HG03280 (cell line): Measurements from ENCODE around the gene PTTG2.

Source experiments
- ATAC-seq: cut with Tn5 transposase; IDR thresholded peaks from one replicate; pipeline ENCODE4 v1.9.1; 2021; ENCODE audit warnings: mild to moderate bottlenecking, moderate library complexity; ENCODE audit not compliant: unreplicated experiment

Gene PTTG2

DNA sequence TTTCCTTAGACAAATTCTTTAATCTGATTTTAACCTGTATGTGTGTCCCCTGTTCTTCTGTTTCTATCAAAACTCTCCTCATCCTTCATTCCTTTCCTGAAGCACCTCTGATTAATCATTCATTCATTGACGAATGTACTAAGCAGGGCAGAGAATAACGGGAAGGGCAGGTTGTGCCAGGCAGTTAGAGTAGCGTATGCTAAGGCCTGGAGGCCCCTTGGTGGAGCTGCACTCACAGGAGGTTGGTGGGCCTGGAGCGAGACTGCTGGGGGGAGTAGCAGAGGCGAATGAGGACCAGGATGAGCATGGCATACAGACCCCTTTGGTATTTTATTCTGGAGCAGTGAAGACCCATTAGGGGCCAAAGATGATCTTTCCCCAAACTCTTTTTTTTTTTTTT, 22.5 kb downstream of the PTTG2 start:
- no peak for ATAC-seq

DNA sequence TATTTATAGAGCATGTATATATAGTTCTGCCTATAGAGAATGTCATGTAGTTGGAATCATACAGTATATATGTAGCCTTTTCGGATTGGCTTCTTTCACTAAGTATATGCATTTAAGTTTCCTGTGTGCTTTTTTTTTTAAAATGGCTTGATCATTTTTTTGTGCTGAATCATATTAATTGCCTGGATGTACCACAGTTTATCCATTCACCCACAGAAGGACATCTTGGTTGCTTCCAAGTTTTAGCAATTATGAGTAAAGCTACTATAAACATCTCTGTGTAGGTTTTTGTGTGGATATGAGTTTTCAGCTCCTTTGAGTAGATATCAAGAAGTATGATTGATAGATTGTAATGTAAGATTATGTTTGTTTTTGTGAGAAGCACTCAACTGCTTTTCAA, 23.8 kb downstream of the PTTG2 start:
- ATAC-seq, result no peak

DNA sequence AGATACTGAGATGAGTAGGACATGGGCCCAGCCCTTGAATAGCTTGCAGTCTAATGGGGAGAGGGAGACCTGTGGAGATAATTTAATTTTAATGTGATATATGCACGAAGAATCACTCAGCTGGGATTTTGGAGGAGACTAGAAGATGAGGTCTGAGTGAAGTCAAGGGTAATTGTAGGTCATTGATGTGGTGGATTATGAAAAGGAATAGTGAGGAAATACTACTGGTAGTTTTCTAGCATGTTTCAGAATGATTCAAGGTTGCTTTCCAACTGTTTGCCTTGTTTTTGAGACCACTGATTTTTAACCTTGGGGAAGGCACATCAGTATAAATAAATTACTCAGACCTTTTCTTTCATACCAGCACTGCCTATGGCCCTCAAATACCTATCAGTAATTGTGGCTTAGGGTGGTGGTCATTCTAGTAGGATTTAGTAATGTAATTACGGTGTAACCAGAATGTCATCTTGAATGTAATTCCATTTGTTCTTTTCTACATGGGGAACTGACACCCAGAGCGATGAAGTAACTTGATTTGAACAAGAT, 25.6 kb downstream of the PTTG2 start:
- ATAC-seq, result no peak

DNA sequence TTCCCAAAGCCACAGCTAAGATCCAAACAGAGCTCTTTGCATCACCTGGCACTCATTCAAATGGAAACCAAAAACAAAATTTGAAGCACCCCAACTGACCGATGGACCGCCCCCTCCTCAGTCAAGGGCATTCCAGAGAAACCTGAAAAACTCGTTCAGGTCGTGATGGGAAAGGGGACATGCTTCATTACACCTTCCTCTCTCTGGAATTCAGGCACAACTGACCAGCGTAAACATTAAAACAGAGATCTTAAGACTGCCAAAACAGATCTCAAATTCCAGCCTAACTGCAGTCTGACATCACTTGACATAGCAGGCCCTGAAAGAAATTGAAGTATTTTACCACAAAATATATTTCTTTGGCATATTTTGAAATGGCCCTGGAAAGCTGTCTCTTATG, 28.5 kb downstream of the PTTG2 start:
- no peak for ATAC-seq

DNA sequence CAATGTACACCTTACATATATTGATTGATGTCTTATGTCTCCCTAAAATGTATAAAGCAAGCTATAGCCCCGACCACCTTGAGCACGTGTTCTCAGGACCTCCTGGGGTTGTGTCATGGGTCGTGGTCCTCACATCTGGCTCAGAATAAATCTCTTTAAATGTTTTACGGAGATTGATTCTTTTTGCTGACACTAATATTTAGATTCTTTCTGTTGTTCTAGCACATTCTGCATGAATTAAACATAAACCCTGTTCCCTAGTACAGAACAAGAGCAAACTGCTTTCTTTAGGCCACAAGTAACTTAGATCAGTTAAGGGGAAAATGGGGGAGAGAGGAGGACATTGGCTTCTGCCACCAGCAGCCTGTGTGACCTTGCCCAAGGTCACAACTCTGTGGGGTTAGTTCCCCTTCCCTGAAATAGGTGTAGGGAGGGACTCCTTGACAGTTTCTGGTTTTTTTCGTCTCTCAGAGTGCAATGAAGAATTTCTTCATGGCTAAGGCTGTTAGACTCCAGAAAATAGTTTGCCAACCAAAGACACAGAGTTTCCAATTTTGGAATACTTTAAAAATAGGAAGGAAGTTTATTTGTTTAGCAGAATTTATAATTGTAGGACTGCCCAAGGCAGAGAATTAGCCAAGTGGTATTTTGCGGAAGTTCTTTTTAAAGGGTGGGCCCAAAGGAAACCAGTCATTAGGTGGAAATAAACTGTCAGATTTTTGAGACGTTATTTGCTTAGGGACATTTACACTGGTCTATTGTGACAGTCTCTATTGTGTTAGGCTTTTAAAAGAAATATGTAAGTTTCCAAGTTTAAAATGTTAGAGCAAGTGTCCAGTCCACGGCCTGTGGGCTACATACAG, 29.4 kb downstream of the PTTG2 start:
- ATAC-seq, result no peak

DNA sequence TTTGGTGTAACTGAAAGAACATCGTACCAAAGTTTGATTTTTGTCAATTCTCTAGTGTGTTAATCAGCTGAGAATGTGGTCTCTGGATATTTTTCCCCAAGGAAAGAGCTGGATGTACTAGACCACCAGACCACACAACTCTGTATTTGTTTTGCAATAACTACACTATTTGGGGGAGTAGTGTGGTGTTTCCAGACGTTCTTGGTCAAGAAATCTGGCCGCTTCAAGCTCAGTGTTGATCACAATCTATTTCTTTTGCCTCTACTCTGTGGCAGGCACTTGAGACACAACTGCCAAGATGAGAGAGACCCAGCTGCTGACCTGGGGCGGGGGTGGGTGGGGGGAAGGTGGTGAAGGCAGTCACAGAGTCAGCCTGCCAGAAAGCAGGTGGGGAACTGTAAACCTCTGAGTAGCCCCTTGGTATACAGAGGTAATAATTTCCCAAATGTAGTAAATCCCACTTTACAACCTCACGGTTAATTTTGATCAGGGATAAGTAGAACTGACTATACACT, 30.6 kb downstream of the PTTG2 start:
- ATAC-seq, result no peak

DNA sequence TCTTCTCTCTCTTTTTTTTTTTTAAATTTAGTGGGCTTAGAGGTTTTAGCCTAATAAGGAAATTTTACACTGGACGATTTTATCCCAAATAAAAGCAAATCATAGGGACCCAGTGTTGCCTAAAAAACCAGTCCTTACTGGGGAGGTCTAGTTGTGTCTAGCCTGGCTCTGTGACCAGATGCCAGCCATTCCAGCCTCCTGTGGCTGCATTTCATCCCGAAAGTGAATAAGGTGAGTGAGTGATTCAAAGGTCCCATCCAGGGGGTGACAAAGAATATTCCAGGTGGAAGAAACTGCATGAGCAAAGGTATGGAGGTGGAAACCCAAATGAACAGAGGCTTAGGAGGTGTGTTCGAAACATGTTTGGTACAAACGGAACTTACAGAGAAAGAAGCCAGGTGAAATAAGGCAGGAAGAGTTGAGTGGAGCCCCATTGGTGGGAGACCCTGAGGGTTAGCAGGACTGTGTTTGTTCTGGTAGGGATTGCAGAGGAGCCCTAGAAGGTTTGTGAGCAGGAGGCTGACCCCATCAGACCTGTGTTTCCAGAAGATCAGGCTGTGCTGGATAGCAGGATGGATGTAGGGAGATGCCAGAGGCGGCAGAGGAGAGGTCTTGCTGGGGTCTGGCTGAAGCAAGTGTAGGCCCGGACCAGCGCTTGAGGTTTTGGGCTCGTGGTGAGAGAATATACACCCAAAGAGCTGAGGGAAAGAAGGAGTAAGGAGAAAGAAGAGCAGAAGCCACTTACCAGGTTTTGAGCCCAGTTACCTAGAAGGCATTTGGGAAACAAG, 31.6 kb downstream of the PTTG2 start:
- ATAC-seq, result no peak

DNA sequence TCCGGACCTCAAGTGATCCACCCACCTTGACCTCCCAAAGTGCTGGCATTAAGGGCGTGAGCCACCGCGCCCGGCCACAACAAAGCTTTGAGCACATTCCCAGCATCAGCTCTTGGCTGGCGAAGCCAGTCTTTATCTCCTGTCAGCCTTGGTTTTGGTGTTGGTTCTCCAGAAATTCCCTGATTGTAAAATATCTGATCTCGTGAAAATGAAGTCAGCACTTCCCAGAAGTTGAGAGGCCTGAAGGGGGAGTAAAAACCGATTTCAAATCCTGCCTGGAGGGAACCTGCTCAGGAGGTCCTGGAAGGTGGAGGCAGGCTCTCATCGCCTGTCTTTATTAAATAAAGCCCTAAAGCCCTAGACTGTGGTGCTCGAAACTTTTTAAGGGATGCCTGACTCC, 33.6 kb downstream of the PTTG2 start:
- no peak for ATAC-seq

DNA sequence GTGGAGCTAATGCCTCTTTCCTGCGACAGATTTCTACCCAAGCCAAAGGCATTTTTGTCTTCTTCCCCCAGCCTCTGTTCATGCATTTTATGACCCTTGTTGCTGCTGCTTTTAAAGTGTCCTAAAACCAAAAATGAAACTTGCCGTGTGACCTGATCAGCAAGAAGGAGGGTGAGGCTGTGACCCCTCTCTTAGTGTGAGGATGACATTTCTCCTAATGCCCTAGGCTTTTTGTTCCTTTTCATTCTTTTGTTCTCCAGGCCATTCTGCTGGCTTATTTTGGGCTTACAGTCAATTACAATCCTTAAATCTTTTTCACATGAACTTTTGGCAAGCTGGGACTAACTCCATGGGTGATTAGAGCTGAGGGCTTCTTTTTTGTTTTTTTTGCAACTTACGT, 34.4 kb downstream of the PTTG2 start:
- ATAC-seq, result no peak

DNA sequence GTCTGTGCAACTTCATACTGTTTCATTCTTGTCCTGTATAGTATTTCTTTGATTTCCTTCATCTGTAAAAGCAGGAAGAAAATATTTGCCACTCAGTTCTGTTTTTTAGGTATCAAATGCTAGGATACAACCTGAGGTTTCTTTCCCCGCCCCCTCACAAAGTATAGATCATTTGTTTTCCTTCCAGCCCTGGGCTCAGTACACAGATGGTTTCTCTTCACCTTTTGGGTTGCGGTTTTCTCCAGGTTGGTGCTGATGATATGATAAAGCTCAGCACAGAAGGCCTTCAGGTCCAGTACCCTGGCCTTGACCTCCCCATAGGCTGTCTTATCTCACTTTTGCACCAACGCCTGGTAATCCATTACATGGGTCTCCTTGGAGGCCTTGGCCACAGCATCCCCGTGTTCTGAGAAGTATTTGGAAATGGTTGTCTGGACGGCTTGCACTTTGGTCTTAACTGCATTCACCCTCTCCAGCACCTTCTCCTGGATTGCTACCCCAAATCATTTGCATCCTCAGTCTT, 35.2 kb downstream of the PTTG2 start:
- ATAC-seq, result no peak

DNA sequence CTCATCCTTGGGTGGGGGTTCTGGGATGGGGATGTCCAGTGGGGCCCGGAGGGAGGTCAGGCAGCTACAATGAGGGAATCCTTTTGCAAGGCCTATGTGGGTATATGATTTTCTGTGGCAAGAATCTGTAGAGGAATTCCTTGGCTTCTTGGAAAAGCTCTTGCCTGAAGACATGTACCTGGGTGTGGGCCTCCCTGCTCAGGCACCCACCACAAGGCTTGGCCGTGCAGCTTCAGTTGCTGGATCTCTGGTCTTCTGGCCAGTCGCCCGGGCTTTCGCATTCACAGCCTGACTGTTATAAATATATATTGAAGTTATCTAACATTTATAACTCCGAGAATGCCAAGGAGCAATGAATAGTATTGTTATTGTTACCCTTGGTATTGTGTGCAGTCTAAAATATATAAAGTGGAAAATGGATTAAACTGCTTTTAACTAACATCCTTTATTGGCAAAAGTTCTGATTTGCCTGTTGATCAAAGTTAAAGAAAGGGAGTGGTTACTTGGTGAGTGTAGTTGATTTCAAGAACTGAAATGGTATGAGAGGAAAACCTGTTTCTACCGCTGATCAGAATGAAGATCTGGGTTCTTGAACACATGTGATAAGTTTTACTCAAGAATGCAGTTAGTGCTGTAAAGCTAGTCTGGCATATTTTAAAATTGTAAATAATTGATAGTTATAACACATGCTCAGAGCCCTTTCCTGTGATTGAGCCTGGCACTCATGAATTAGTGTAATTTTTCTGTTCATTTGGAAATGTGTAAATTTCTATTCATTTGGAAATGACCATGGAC, 36.0 kb downstream of the PTTG2 start:
- ATAC-seq, result no peak

DNA sequence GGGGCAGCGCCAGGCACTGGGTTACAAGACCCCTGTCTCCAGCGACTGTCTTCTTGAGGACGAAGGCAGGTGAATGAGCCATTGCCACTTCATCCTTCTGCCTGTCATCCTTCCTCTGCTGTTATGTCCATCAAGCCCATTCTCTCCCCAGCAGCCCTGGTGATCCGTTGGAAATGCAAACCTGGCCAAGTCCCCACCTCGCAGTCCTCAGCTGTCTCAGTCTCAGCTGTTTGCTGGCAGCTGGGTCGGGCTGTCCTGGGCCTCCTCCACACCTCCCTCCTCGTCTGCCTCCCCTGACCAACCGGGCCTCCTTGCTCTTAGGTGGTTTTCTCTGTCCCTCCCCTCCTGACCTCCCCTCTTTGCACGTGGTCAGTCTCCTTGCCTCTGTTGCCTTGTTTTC, 38.0 kb downstream of the PTTG2 start:
- ATAC-seq, result no peak

DNA sequence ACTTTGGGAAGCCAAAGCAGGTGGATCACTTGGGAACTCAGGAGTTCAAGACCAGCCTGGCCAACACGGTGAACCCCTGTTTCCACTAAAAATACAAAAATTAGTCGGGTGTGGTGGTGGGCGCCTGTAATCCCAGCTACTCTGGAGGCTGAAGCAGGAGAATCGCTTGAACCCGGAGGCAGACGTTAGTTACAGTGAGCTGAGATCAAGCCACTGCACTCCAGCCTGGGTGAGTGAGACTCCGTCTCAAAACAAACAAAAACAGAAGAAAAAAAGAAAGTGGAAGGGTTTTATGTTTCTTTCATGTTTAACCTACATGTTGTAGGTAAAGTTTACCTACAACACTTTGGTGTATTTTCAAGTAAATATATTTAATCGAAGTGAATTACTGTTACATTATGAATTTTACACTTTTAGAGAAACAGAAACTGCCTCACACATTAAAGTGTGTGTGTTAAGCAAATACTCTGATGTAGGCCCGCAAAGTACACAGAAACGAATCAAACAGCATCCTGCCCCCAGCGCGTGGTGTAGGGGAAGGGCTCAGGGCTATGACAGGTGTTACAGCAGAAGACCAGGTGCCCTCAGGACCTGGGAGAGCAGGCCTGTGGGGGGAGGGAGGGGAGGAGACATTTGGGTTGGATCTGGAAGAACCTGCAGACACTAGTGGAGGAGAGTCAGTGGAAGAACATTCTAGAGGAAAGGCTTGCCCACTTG, 39.0 kb downstream of the PTTG2 start:
- no peak for ATAC-seq

DNA sequence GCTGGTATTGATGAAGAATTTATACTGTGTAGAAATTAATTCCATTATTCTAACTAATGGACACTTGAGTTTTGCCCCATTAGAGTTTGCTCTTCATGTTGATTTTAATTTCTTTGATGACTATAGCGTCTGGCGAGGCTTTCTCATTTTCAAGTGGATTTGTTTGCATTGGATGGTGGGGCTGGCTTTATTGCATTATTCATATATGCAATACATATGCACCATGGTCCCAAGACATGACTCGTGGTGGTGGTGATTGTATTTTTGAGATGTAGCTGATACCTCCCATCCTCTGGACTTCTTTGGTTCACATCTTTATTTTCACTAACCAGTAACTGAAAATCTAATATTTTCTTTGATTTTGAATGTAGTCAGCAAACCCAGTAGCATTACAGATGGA, 39.8 kb downstream of the PTTG2 start:
- ATAC-seq, result no peak

DNA sequence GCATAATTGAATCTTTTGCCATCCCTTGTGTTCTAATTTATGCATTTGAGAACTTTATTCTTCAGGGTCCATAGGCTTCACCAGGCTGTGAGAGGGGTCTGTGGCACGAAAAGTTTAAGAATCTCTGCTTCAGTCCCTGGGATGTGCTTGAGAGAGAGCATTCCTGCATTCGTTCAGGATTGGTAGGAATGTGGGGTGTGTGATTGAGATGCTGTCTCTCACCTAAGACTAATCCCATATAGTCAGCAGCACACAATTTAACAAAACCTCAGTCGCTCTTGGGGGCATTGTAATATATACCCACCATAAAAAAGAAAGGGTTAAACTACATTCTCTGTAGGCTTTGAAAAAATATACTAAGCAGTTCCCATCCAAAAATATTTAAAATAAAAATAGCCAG, 41.7 kb downstream of the PTTG2 start:
- no peak for ATAC-seq

DNA sequence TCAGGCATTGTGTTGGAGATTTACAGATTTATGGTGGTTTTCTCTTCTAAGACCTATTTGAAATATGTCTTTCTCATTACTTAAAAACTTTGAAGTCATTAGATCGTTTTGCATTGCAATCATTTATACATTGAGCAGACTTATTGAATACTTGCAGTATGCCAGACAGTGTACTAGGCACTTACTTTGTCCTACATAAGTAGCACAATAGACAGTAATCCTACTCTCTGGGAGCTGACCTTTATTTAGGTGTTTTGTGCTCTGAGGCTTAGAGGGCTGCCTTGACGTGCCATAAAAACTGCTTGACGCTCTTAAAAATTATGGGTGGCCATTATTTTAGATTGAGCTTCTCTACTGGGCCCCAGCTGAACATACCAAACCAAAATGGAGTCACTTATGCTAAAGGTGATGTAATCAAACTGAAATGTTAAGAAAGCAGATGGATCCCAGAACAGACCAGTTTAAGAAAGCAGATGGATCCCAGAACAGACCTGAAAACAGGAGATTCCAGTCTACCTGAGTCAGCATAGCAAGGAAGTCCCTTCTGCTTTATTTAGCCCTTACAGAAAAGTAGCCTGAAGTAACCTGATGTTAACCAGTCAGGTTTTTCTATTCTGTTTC, 42.4 kb downstream of the PTTG2 start:
- ATAC-seq, result no peak

DNA sequence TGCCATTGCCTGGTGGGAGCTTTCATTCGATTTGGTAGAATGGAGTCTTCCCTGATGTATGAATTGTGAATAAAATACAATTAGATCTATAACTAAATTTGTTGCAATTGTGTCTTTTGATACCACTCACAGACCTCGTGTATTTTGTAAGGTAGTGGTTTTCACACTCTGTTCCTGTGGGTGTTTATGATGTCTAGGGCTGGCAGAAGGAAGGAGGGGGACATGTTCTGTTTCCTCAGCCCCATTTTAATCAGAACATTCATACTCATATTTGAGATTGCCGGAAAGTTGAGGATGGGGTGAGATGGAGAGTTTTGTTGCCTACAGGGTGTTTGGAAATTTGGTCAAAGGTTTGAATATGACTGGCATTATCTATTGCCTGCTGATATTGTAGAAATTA, 42.9 kb downstream of the PTTG2 start:
- ATAC-seq, result no peak

DNA sequence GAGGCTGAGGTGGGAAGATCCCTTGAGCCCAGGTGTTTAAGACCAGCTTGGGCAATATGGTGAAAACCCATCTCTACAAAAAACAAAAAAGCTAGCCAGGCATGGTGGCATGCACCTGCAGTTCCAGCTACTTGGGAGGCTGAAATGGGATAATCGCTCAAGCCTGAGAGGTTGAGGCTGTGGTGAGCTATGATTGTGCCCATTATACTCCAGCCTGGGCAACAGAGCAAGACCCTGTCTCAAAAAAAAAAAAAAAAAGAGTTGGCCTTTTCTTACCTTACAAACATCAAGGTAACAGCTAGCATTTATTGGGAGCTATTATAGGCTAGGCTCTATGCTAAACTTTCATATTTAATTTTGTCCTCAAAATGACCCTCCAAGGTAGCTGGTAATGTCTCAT, 43.4 kb downstream of the PTTG2 start:
- ATAC-seq, result no peak

DNA sequence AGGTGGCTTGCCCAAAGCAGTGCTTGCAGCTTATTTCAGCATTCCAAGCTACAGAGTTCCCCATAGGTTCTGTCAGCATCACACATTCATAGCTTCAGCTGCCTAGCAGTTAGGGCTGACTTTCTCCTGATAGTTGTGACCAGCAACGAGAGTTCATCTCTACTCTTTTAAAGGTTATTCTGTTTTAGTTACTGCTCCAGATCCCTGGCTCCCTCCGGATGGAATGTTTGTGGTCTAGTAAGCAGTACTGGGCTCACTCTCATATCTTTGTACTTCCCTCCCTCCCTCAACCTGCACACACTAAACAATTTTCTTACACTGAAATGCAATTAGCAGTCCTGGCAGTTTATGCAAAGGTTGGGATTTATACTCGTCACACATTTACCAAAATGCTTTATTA, 43.9 kb downstream of the PTTG2 start:
- ATAC-seq, result no peak

DNA sequence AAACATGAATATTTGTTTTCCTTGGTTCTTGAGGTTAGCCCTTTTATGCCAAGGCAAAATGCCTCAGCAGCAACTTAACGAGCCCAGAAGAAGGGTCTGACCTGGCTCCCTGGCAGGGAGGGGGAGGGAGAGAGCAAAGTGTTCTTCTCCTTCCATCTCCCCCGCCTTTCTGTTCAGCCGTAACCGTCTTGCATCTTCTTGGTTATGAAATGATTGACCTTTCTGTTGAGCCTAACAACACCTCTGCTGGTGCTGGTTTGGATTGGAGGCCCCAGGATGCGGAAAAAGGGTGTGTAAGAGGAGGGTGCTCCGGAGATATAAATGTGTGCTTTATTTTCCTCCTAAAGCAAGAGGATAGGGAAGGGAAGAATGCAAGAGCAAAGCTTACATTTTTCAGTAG, 44.7 kb downstream of the PTTG2 start:
- ATAC-seq, result no peak
